GM12891 (cell line): ENCODE measurements around the gene EEF1AKMT3.

Experiments used
- POLR2A ChIP-seq: IDR thresholded peaks from 2 replicates; pipeline ENCODE4 v1.6.1; 2011; ENCODE audit warnings: low read depth, low read length, control low read depth
- POLR2AphosphoS5 ChIP-seq: IDR thresholded peaks from 2 replicates; pipeline ENCODE4 v1.6.1; 2011; ENCODE audit warnings: low read depth, low read length, control low read depth

DNA sequence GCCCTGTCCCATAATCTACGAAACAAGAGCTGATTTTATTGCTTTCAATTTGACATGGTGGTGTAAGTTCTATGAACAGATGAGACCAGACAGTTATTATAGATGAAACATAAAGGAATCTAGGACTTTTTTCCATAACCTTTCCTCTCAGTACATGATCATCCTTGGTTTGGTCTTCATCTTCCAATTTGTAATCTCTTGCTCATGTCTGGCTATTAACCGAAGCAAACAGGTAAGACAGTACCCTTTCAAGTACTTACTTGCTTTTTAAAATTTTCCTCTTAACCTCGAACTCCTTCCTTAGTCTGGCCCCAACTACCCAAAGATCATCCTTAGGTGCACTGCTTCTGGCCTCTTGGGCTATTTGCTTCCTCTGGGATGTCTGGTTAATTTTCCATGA is 26.4 kb upstream of the EEF1AKMT3 start:
- TF ChIP-seq POLR2A (no peak), POLR2AphosphoS5 (no peak)
